SKM-1 treated with dmso at 0.1 percent for 144 hours (cell line): Measurements from ENCODE around the gene CNNM2.
"Not testable (repeated sequence)": the region's sequence is repeated elsewhere in the genome, so short reads cannot be mapped to it uniquely, and the experiment has no call there.

Experiments
- DNase-seq: peaks from one replicate; lab custom pipeline; 2025; ENCODE audit not compliant: unreplicated experiment; lab: John Stamatoyannopoulos, UW

CNNM2 gene

GRCh38 chr10:103021900-103022293, 103.8 kb downstream of the CNNM2 start:
- DNase-seq = no peak

GRCh38 chr10:103025696-103026095, 107.6 kb downstream of the CNNM2 start:
- DNase-seq = no peak

DNA sequence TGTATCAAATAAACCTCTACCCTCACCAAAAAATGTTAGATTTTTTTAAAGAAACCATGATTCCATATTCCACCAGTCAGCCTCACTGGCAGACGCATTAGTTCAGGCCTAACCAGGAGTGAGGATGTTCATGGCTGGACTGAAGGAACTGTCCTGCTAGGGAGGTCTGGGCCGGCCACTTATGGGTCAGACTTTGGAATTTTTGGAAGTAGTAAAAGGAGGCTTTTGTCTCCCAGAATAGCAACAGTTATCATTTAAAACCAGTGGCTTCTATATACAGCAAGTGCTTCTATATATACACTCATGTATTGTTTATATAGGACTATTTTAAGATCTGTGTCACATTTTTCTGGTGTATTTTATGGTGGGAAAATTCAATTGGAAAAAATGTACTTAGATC, 120.5 kb downstream of the CNNM2 start:
- DNase-seq = no peak

DNA sequence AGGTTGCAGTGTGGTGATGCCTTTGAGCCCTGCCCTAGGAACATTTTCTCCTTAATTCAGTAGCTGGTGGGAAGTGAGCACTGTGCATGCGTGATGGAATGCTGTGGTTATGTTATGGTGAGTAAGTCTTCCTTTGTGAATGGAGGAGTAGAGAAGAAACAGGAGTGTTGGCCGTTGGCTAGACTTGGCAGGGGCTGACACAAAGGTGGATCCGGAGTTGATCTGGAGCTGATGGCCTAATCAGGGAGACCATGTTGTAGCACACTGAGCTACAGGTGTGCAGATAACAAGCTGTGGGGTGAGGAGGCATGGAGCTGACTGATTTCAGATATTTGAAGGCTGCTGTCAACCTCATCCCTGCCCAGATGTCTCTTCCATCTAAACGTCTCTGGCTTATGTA, 122.3 kb downstream of the CNNM2 start:
- DNase-seq = no peak

- no peak for DNase-seq
These were observed 123.3 kb downstream of the CNNM2 start for GRCh38 chr10:103041391-103041790.

DNA sequence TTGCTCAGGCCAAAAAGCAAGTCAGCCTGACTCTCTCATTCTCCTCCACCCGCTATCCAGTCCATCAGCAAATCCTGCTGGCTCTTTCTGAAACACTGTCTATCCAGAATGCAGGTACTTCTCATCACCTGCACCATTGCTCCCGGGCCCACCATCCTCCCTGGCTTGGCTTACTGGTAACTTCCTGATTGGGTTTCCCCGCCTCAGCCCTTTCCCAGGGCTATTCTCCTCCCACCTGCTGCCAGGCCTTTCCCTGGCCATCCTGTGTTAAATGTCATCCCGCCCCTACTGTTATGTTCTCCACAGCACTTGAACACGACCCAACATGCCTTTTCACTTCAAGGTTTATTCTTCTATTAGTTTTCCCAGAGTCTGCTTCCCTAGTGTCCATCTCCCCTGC, 124.0 kb downstream of the CNNM2 start:
- no peak for DNase-seq

- DNase-seq = no peak
These were observed 124.8 kb downstream of the CNNM2 start for GRCh38 chr10:103042908-103043307.

DNA sequence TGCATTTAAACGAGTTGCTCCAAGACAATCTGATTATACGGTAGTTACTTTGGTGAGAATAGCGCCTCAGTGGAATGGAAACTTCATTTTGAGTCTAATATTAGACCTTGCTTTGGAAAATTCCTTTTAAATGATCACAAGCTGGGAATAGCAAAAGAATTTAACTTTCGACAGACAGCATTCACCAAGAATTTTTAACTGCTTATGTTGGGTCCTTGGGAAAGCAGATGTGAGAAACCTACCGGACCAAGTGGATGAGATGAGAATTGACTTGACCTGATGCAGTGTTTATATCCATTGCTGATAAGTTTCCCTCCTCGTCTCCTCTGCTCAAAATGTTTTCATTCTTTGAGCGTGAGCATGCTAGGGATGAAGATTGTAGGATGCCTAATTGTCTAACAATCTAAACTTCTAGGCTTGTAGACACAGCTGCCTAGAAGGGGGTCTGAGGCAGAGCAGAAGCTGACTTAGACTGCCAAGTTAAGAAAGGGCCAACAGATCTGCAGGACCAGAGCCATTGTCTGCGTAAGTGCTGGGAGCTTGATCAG, 126.9 kb downstream of the CNNM2 start:
- DNase-seq = no peak

- DNase-seq = no peak
These were observed 127.9 kb downstream of the CNNM2 start for GRCh38 chr10:103045961-103046360.

DNA sequence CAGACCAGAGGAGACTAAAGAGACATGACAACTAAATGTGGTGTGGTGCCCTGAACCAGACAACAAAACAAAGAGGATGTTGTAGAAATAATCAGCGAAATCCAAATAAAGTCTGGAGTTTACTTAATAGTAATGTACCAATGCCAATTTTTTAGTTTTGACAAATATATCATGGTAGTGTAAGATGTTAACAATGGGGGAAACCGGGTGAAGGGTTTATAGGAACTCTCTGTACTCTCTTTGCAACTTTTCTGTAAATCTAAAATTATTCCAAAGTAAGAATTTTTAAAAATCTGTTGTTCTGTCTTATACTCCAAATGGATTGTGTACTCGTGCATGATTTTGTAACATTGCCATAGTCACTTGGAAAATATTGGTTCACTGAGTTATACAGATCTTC, 129.3 kb downstream of the CNNM2 start:
- DNase-seq = no peak

- DNase-seq = no peak
These were observed 131.1 kb downstream of the CNNM2 start for GRCh38 chr10:103049237-103049636.

- DNase-seq = no peak
These were observed 135.8 kb downstream of the CNNM2 start for GRCh38 chr10:103053659-103054581.

DNA sequence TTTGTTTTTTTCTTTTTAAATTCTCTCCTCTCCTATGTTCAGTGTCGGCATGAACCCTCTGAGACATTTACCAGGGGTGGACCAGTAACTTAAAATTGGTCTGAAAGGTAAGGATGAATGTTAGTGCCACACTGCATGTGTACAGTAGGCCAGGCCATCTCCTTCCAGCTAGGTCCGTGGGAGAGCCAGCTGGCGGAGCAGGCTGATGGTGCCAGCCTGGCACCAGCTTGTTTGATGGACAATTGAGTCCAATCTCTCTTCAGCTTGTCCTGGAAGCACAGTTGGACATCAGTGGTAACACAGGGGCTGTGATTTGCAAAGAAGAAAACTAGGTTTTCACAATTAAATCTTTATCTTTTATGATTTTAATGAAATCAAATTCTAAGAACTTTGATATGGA, 136.5 kb downstream of the CNNM2 start:
- no peak for DNase-seq

DNA sequence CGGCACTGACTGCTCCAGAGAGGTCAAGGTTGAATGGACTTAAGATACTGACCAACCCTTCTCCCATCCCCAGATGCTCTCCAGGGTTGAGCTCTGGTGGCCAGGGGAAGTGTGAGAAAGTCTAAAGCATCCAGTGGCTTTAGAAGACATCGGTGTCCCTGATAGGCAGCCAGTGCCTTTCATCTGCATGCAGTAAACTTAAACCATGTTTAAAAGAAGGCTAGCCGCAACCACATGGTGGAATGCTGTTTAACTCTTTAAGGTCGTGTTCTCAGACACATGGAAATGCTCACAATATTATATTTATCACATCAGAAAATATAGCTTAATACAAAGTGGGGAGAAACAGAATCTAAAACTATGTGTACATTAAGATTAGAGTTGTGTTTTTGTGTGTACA, 137.0 kb downstream of the CNNM2 start:
- no peak for DNase-seq

GRCh38 chr10:103058034-103058433, 139.9 kb downstream of the CNNM2 start:
- no peak for DNase-seq

DNA sequence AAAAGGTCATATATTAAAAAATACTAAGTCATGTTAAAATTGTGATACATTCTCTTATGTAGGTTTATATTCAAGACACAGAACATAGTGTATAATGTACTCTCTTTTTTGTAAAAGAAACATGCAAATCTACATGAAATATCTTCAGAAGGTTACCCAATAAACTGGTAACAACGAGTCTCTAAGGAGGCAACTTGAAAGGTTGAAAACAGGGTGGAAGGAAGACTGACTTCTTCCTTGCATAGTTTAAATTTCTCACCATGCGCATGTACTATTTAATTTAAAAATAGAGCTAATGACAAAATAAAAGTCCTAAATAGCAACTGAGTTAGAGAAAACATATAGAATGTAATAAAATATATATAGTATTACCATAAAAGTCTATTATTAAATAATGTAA, 142.5 kb downstream of the CNNM2 start:
- no peak for DNase-seq

DNA sequence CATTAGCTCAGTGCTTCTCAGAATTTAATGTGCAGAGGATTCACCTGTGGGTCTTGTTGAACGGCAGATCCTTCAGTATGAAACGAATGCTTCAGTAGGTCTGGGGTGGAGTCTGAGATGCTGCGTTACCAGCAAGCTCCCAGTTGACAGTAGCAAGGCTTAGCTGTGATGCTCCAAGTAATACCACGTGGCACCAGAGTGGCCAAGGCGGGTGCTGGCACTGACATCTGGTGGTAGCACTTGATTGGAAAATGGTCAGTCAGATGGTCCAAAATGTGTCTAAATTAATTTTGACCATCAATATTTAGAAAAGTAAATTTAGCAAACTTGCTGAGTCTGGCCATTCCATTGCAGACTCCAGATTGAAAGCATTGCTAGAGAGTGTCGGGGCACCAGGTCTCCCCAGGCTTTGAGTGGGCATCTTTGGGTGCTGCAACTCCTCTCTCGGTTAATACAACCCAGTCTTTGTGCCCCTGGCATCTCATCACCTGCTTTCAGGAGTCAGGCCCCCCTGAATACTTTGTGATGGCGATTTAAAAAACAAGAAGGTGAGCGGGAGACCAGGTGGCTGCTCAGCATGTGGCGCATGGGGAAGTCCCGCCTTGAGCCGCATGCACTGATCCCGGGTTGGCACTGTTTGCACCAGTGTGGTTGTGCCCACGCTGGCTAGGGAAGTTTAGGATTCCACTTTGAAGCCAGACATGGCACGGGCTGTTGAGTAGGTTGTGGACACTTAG, 144.9 kb downstream of the CNNM2 start:
- DNase-seq = no peak

GRCh38 chr10:103064956-103065355, 146.9 kb downstream of the CNNM2 start:
- DNase-seq = no peak

GRCh38 chr10:103066141-103067098, 148.3 kb downstream of the CNNM2 start:
- no peak for DNase-seq

- not testable (repeated sequence) for DNase-seq
These were observed 149.0 kb downstream of the CNNM2 start for GRCh38 chr10:103067099-103067477.

DNA sequence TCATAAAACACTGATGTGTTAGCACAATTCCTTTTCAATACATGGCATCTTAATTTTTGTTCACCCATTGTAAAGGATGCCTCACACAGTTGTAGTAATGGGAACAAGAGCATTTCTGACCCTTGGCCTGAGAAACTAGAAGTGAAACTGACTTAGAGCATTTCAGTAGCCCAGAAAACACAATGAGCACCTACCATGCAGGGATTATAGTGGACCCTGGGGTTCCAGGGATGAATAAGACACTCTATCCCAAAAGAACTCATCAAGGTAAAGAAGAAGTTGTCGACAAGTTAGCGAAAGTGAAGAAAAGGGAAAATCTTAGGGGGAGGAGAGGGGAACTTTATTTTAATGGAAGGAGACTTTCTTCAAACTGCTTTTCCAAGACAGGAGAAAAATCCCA, 149.4 kb downstream of the CNNM2 start:
- no peak for DNase-seq
